ENCODE results near the gene SLC30A4.

DNA sequence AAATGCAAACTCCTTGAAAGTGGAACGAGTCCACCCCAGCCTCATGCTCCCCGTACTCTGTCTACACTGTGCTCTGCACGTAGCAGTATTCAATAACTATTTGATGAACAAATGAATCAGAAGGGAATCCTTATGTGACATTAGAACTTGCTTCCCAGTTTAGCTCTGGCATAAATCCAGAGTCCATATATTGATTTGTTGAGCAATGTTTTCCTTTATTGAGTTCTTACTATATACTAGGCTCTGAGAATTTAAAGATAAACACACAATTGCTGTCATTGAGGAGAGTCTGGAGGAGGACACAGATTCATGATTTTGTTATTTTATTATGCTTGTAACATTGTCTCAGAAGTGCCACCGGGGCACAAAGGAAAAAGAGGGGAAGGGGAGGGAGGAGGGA is 73.2 kb downstream of the SLC30A4 start:
- TF ChIP-seq, protein P1, sequence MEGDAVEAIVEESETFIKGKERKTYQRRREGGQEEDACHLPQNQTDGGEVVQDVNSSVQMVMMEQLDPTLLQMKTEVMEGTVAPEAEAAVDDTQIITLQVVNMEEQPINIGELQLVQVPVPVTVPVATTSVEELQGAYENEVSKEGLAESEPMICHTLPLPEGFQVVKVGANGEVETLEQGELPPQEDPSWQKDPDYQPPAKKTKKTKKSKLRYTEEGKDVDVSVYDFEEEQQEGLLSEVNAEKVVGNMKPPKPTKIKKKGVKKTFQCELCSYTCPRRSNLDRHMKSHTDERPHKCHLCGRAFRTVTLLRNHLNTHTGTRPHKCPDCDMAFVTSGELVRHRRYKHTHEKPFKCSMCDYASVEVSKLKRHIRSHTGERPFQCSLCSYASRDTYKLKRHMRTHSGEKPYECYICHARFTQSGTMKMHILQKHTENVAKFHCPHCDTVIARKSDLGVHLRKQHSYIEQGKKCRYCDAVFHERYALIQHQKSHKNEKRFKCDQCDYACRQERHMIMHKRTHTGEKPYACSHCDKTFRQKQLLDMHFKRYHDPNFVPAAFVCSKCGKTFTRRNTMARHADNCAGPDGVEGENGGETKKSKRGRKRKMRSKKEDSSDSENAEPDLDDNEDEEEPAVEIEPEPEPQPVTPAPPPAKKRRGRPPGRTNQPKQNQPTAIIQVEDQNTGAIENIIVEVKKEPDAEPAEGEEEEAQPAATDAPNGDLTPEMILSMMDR (conservative IDR thresholded peaks at IDR 0.05; ENCODE audit: low read length), result no peak
- no peak for TF ChIP-seq EZH2phosphoT487 (IDR thresholded peaks at IDR 0.05; ENCODE audit: borderline replicate concordance)

All from Loucy (cell line).